Measurements from ENCODE around the gene NUDT5.
"Not testable (repeated sequence)": the region's sequence is repeated elsewhere in the genome, so short reads cannot be mapped to it uniquely, and the experiment has no call there.

Gene NUDT5

DNA sequence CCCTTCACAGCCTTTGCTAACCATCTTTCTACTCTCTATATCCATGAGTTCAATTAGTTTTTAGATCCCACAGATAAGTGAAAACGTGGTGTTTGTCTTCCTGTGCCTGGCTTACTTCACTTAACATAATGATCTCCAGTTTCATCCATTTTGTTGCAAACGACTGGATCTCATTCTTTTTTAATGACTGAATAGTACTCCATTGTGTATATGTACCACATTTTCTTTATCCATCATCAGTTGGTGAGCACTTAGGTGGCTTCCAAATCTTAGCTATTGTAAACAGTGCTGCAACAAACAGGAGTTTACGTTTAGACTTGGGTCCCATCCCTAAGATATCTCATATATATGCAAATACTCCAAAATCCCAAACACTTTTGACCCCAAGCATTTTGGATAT is 9.4 kb upstream of the NUDT5 start:
- DNase-seq = no peak

DNA sequence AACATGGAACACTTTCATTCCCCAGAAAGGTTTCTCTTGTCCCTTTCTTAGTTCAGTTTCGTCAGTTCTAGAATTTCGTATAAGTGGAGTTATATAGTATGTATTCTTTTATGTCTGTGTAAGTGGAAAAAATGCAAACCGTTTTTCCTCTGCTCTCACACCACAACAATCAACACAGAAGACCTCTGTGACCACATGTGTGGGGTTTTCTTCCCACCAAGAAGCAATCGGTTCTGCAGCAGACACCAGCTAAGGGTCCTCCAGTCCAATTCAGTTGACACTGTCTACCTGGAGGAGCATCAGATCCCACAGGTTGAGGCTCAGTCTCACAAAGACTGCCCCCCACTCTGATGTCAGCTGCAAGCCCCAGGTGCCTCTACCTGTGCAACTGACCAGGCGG is 6.5 kb upstream of the NUDT5 start:
- DNase-seq = no peak

DNA sequence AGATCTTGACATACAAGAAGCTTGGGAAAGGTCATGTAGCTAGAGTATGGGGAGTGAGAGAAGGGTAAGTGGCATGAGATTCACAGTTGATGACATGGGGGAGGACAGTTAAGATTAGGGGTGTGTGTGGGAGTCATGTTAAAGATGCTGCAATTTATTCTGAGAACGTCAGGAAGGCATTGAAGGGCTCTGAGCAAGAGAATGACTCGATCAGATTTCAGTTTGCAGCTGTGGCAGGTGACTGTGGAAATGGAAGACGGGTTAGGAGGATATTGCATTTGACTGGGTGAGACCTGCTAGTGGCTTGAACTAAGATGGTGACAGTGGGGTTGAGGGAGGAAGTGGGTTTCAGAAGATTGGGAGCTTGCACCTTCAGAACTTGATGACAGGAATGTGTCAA is 5.9 kb upstream of the NUDT5 start:
- no peak for DNase-seq

DNA sequence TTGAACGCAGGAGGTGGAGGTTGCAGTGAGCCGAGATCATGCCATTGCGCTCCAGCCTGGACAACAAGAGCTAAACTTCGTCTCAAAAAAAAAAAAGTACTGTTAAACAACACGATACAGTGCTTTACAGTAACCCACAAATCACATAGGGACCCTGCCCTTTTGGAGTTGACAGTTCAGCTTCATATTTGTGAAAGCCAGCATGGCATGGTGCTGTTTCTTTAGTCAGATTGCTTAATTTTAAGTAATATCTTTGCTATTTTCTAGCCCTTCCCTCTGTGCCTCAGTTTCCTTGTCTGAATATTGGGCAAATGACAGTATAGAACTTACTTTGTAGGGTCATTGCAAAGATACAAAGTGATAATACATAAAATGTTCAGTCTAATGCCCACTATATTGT is 5.2 kb upstream of the NUDT5 start:
- no peak for DNase-seq

DNA sequence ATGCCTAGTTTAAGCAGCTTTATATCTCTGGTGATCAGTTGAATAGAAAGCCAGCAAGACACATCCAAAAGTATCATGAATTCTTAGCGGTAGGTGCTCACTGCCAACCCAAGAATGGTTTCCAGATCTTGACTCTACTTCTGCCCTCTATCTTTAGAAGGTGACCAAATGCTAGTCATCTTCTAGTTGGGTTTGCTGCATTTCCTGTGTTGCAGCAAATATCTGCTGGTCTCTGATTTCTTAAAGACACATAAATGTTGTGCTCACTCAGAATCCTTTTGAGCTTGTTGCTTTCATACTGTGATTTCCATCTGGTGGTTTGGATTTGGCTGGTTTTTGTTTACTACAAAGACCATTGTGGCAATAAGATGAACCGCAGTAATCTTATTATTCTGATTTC is 2.5 kb upstream of the NUDT5 start:
- no peak for DNase-seq

DNA sequence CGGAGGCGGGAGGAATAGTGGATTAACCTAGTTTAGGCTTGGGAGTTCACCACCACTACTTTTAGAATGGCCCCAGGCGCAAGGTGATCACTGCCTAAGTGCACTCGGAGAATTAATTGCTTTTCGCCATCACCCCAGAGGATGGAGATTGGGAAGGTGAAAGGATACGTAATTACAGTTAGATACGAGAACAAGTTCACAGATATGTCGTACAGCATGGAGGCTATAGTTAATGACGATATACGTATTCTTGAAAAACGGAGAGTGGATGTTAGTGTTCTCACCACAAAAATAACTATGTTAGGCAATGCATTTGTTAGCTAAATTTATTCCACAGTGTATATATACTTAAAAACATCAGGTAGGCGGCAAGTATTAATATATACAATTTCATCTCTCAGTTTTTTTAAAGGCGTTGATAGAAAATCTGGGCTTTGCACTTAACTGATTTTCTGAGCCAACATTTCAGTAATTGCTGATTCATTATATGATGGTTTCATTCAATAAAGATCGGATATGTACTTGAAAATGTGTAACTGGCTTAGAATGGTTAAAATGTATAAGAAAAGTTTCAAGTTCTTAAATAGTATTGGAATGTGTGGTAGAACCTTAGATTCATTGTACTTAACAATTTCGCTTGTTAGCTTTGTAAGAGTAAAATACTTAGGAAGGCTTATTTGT is 980 bp upstream of the NUDT5 start:
- no peak for DNase-seq

DNA sequence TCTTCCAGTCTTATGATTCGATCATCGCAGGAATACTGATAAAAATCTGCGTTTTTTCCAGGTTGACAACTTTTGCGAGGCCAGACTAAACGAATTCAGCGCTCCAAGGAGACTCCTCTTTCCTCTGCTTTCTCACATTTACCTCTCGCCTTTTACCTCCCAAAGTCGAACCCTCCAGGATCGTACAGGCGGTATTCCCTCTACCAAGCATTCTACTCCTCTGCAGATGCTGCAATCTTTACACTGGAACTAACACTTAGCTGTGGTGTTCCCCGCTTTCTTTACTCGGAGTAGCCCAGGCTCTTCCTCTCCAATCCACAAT is 449 bp downstream of the NUDT5 start:
- no peak for DNase-seq

DNA sequence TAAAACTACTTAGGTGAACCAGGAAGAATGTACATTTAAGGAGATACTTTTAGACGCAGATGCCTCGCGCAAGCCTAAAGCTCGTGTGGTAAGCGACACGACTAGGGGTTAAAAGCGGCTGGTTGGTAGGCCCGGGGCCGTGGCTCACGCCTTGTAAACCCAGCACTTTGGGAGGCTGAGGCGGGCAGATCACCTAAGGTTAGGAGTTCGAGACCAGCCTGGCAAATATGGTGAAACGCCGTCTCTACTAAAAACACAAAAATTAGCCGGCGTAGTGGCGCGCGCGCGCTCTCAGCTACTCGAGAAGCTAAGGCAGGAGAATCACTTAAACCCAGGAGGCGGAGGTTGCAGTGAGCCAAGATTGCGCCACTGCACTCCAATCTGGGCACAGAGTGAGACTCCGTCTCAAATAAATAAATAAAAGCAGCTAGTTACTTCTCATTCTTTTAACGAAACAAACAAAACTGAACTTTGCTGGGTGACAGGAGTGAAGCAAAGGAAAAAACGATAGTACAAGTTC is 879 bp downstream of the NUDT5 start:
- peak in 17 of 56 donors; percentile 3 to 36 (median 13) for DNase-seq

DNA sequence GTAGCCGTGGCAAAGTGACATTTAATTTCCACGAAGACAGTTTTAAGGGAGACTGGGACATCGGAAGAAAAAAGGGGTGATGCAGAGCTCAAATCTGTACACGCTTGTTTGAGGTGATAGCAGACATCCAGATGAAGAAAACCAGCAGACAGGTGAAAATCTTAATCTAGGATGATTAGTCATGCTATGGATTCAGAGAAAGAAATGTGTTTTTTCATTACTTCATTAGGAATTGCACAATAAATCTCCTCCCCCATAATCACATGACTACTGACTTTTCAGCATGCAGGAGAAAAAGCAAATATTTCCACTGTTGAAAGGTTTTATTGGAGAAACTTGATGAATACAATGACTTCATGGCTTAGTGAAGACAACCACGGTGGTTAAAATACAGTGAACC is 2.5 kb downstream of the NUDT5 start:
- DNase-seq = no peak

DNA sequence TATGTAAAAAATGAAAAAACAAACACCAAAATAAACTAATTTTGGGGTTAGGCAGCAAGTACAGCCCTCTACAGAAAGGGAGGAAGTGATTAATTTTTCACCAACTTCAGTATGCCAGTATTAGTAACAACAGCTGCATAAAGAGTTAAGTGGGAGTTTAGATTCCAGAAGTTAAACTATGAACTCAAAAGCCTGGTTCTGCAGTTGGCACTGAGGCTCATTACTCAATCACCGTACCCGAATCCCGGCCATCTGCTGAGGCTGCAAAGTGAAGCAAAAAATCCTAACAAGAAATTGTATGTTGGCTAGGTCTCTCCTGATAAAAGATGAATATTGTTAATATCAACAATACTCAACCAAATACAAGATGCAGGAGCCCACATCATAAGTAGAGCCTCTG is 4.0 kb downstream of the NUDT5 start:
- DNase-seq = no peak

DNA sequence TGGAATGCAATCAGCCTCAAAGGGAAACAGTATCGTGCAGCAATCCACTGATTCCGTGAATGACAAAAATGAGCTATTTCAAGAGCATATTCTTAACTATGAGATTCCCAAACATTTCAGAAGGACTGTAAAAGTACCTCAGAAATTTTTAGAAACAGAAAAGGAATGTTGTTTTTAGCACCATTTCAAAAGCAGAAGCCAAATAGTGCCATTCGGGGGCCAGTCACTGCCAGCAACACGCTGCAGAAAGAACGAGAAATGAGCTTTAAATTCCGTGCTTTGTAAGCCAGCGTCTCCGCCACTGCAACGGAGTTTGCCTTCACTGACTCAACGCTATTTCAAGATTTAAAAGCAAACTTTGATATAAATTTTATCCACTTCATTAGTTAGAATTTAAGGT is 6.3 kb downstream of the NUDT5 start:
- no peak for DNase-seq

DNA sequence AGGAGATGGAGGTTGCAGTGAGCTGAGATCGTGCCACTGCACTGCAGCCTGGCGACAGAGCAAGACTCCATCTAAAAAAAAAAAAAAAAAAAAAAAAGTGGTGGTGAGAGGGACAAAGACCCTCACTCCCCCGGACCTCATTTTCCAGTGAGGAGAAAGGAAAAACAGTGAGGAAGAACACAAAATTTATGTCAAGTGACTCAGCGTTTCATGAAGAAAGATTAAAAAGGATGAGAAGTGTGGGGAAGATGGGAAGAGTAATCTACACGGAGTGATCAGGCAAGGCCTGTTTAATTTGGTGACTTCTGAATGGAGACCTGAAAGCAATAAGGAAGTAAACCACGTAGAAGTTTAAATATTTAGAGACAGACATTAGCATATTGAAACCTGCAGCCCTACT is 7.0 kb downstream of the NUDT5 start:
- DNase-seq = no peak

DNA sequence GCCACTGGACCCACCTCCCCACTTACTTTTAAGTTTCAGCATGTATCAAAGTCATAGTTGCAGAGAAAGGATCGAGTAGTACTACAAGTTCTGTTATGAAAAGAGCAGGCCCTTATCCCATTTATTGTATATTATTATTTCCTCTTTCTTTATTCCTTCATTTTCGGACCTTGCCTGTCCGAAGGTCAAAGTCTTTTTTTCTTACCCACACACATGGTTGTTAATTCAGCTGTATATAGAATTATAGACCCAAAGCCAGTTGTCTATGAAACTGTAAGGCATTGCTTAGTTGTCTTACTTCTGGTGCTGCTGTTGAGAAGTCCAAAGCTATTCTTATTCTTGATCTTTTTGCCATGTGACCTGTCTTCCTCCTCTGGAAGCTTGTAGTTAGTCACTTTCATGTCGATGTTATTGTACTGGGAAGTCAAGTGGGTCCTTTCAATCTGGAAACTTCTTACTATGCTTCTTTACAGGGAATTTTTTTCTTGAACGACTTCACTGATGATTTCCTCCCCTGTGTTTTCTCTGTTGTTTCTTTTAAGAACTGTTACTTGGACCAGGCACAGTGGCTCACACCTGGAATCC is 8.3 kb downstream of the NUDT5 start:
- no peak for DNase-seq

DNA sequence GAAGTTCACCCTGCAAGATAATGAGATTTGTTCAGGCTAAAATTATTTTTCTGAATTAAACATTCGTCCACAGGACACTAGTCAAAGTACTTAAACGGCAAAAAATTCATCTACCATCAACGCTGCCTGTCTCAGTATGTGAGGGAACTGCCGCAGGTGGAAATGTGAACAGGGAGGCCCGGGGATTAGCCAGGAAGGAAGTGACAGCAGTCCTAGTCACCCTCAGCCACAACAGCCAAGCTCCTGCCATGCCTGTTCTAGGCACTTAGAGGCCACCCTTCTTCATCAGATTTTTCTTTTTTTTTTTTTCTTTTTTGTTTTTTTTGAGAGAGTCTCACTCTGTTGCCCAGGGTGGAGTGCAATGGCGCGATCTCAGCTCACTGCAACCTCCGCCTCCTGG is 9.4 kb downstream of the NUDT5 start:
- DNase-seq = no peak

DNA sequence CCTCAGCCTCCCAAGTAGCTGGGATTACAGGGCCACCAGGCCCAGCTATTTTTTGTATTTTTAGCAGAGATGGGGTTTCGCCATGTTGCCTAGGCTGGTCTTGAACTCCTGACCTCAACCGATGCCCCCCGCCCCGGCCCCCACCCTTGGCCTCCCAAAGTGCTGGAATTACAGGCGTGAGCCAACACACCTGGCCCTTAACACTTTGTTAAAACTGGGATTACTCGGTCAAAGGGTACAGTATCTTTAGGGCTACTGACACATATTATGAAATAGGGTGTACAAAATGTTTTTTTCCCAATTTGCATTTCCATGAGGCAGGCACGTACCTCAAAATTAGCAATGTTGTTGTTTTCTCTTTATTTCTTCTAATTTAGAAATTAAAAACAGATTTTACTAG is 11.5 kb downstream of the NUDT5 start:
- no peak for DNase-seq

DNA sequence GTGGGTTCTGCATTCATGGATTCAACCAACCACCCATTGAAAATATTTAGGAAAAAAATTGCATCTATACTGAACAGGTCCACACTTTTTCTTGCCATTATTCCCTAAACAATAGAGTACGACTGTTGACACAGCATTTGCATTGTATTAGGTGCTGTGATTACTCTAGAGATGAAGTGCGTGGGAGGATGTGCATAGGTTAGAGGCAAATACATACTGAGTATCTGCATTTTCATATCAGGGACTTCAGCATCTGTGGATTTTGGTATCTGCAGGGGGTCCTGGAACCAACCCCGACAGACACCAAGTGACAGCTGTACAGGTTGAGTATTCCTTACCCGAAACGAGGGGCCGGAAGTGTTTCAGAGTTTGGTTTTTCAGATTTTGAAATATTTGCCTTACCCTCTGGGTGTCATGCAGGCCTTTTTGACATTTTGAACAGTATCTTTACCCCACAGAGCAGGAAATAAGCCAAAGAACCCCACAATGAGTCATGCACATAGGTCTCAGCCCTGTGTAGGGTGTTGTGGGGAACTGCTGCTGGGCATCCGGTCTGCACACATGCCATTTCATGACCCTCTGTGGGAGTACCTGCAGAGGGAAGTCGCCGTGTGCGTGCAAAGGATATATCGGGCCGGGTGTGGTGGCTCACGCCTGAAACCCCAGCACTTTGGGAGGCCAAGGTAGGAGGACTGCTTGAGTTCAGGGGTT is 14.5 kb downstream of the NUDT5 start:
- no peak for DNase-seq

DNA sequence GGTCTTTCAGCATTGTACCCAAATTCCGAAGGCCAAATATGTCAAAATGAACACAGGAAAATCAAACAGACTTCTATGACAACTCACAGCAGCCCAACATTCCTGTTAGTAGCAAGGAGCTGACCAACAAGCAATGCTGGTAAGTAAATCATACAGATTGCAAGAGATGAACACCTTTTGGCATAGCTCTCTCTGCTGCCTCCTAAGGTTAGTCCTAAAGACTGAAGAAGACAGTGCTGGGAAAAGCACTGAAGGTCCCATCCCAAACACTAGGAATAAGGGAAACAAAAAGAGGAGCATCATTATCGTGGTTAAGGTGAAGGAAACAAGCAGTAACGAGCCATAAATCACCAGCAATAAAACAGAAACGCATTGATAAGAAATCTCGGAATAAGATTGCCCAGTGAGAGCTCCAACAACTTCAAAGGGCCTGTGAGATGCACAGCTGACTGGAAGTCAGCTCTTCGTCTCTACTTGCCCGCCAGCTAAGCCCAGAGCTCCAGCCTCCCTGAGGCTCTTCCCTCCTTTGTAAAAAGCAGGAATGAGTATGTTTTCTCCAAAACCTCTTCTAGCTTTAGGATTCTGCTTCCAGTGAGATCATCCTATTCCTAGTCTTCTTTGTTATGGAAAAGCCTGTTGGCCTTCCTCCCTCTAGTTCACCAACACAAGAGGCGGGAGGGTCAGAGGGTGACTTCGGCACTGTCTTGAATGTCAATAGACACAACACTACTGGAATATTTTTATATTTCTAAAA is 15.3 kb downstream of the NUDT5 start:
- no peak for DNase-seq

DNA sequence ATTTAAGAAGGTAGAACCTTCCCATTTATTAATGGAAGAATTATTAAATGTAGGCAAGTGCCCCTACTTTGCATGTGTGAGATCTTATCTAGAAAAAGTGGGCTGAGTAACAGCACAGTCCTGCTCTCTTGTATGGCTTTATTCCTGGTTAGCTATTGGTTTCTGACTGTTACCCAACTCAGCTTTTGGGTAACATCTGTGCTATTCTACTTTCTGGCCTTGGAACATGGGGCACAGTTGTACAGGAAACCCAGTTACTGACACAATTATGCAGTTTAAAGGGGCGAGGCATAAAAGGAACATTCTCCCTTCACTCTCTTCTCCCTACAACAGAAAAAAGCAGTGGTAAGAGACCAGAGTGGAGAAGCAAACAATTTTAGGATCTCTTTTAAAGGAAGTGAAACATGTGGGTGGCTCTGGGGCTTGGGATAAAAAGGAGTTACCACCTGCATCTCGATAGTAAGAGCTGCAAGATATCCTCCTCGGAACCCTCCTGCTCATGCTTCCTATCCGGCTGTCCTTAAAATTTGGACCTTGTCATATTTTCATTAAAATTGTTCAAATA is 16.0 kb downstream of the NUDT5 start:
- no peak for DNase-seq

DNA sequence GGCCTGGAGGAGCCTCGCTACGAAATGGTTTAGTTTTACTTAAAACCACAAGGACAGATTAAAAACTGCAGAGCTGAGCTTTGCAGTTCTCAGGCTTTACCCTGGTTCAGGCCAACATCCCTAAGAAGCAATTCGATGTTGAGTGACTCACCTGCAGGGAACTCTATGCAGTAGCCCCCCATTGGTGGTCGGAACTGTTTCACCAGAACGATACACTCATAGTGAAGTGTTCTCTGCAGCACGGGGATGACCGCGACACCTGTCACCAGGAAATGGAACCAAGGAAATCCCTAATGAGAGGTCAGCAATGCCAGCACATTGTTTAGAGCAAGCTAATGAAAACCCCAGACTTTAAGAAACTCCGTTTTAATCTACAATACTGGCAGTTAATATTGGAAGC is 18.0 kb downstream of the NUDT5 start:
- DNase-seq = no peak

DNA sequence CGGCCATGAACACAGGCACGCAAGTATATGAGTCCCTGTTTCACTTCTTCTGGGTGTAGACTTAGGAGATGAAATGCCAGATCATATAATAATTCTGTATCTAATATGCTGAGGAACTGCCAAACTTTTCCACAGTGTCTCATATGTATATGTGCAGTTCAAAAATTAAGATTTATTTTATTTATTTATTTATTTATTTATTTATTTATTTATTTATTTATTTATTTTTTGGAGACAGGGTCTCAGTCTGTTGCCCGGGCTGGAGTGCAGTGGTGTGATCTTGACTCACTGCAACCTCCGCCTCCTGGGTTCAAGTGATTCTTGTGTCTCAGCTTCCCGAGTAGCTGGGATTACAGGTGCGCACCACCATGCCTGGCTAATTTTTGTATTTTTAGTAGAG is 24.2 kb downstream of the NUDT5 start:
- DNase-seq = not testable (repeated sequence)

DNA sequence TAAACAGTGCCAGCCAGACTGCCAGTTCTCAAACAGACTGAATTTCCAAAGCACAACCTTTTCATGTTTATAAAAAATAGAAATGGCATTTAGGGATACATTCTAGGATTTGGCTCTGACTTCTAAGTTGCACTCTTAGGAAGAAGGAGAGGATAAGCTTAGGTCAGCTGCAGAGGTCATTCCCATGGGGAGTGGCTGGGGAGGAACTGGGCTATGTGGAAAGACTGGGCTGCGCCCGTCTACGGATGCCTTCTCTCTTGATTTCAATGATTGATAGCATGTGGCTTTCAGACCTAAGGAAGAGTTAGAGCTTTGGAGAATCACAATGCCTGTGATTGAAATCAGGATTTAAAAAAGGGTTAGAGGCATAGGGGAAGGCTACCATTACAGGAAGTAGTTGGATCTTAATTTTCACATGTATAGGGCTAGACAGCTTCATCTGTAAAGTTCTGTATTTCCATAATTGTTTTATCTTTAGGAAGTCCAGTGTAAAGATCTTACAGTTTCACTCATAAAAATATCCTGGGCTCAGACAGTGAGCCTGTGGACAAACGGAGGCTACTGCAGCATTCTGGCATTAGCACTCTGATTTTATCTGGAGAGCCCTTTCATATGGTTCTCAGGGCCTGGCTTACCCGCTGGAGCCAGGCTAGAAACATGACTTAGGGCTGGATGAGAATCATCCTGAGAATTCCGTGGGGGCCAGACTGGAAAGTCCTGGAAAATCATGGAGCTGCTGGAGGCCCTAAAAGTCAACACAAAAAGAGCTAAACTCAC is 29.5 kb downstream of the NUDT5 start:
- no peak for DNase-seq

Measured in amygdala (tissue), 56 donors.